Raji (cell line): Measurements from ENCODE around the gene GATA2.

Experiments
- POLR2A ChIP-seq: IDR thresholded peaks from 2 replicates; pipeline ENCODE4 v1.6.1; 2011; ENCODE audit warnings: low read depth, low read length, control low read depth; ENCODE audit not compliant: insufficient read depth

Gene GATA2

DNA sequence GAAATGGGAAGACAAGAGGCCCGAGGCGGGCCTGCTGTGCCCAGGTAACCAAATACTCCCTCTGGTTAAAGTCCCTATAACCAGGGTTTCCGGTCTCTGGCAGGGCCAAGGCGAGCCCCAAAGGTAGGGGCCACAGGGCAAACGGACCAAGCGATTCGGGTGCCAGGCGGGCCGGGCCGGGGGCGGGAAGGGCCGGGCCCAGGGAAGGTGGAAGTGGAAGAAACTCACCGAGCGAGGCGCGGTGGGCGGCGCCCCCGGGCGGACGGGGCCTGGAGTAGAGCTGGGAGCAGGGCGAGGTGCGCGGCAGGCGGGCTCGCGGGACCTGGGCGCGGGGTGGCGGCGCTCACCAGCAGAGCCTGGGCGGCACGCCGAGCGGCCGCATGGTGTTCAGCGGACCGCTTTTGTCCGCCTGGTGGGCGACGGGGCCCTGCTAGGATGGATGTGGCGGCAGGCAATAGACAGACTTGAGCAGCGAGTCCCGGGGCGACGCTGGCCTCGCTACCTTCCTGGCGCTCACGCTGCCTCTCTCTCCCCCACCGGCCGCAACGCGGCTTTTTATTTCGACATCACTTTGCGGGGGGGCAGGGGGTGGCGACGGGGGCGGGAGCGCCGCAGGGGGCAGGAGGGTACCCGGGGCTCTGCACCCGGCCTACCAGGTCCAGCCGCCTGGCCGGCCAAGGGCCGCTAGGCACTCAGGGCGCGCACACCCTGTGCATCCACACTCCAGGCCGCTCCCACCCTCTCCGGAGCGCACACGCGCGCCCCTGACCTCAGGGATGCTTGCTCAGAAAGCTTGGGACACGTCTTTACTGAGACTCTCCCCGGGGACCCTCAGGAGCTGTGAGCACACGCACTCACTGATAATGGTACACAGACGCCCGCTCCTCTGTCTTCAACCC is at the start of gene GATA2:
Gene GATA2 (minus strand): TSS at position 531 of the 899 bp plus-strand sequence. CDS start 6,170 bp downstream, outside the sequence.
- no peak for TF ChIP-seq POLR2A

DNA sequence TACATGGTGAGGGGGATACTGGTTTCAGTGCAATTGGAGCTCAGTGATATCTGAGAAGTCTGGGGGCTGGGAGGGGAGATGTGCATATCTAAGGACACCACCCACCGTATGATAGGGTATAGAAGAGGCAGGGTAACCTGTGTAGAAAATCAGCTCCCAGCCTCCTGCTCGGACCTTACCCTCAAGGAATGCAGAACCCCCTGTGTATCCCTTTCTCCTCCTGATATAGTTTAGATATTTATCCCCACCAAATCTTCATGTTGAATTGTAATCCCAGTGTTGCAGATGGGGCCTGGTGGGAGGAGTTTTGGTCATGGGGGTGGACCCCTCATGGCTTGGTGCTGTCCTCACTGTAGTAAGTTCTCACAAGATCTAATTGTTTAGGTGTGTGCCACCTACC is 48.2 kb upstream of the GATA2 start:
- TF ChIP-seq POLR2A = no peak

DNA sequence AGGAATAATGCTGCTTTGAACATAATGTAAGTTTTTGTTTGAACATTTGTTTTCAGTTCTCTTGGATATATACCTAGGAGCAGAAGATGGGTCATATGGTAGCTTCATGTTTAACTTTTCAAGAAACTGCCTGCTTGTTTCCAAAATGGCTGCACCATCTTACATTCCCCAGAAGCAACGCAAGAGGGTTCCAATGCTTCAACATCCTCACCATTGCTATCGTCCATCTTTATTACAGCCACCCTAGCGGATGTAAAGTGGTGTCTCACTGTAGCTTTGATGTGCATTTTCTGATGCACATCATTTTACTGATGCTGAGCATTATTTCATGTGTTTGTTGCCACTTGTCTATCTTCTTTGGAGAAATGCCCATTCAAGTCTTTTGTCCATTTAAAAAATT is 46.4 kb upstream of the GATA2 start:
- no peak for TF ChIP-seq POLR2A

DNA sequence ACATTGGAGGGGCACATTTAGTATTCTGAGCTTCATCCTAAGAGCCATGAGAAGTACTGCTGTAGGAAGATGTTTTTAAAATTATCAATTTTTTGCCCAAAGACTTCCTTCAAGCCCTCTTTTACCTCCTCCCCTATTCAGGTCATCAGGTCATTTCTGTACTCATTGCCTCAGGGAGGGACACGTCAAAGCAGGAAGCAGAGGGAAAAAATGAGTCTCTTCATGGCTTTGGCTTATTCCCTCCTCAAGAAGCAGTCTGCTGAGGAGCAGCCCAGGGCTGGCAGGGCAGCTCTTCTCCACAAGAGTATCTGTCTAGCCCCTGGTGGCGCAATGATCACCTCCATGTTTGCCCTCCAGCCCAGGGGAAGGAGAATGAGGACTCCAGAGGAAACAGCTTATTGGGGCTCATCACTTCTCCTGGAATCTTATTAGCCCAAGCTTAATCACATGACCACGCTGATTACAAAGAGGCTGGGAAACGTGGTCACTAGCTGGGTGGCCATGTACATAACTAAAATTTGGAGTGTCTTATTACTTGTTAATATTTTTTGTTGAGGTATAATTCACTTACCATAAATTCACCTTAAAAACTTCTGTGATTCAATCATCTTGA is 44.2 kb upstream of the GATA2 start:
- TF ChIP-seq POLR2A = no peak

DNA sequence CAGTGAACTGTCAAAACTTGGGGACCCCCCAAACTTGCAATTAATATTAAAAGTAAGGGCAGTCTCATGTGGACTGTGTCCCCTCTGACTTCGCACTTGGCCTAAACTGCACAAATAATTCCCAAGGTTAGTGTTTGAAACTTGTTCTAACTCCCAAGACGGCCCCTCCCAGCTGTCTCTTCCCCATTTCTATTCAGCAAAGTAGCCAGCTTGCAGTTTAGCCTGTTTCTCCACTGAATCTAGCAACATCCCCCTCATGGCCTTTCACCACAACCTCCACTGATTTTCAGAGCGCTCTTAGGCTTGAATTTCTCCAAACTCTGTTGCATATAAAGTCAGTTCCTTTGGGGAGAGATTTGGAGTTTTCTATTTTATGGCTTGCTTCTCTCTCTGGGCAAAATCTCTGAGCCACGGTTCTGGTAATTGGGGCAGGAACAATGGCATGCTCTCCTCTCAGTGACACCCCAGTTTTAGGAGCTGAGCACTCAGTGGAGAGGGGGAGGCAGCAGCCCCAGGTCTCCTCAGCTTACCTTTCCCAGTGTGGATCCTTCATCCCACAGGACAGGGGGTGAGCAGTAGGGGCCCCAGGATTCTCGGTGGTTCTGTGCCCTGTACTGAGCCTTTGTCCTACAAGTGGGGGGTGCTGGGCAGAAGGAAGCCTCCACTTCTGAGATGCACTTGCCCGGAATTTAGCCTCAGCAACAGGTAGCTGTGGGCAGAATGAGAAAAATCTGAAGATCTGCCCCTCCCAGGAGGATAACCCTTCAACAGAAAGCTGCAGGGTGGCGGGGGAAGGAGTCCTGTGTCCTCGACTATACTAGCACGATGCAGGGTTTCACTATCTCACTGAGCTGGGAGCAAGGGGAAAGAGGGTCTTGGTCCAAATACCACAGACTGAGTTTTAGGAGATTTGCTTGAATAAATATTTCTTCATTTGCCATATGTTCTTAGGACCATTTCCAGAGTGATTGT is 39.3 kb upstream of the GATA2 start:
- TF ChIP-seq POLR2A = no peak

DNA sequence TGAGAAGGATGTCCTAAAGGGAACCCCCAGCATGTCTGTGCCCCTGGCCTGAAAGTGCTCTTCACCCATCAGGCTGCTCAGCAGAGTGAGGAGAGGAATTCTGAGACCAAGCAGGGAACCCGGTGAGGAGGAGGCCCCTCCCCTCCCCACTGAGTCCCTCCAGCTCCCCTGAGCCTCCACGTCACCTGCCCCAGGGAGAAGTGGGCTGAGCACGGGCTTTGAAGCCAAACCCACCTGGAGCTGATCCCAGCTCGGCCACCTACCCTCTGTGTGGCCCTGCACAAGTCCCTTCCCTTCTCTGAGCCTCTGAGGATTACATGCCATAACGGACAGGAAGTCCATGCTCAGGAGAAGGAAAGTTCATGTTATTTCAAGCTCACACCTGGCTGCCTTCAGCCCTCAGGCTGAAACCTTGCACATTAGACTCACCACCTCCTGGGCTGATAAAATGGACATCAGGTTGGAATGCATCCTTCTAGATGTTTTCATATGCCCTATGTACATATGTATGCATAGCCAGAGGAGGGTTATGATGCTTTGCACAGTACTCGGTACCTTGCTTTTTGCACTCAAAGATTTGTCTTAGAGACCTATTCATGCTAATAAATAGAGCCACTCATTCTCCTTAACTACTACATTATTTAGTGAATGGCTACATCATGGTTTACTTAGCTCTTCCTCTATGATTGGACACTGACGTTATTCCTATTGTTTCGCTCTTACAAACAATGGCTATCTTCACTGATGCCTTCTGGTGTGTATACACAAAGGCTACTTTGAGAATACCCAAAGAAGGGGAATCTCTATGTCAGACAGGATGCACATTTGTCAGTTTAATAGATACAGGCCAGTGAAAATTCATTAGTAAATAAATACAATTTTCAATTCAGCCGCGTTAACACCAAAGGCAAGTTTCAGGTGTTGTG is 31.6 kb upstream of the GATA2 start:
- no peak for TF ChIP-seq POLR2A

DNA sequence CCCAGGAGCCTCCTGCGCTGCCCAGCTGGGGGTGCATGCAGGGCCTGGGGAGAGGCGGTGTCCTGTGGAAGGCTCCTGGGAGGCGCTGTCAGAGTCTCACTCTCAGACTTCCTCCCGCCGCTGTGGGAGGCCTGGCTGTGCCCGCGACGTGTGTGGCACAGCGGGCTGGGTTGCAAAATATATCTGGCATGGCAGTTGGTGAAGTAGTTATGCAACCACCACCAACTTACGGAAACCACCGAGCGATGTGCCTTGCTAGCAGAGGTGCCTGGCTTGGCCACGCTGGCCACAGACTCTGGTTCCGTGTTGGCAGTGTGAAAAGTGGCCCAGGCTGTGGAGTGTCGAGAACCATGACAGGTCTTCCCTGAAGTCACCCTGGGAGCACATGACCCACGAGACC is 30.6 kb upstream of the GATA2 start:
- TF ChIP-seq POLR2A = no peak

DNA sequence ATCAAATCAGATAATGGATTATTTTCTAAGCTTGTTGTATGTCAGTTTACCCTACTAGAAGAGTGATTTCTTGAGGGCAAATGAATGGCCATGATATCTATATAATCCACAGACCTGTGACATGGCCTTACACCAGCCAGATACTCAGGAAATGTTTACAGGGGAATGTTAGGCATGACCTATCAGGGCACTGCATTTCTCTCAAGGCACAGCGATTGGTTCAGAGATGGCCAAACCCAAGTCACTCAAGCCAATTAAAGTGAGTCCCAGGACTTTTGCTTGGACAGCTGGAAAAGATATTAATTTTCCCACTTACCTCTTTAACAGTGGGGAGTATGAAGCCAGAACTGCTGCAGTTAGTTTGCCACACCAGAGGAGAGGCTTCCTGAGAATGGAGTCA is 28.7 kb upstream of the GATA2 start:
- TF ChIP-seq POLR2A = no peak

DNA sequence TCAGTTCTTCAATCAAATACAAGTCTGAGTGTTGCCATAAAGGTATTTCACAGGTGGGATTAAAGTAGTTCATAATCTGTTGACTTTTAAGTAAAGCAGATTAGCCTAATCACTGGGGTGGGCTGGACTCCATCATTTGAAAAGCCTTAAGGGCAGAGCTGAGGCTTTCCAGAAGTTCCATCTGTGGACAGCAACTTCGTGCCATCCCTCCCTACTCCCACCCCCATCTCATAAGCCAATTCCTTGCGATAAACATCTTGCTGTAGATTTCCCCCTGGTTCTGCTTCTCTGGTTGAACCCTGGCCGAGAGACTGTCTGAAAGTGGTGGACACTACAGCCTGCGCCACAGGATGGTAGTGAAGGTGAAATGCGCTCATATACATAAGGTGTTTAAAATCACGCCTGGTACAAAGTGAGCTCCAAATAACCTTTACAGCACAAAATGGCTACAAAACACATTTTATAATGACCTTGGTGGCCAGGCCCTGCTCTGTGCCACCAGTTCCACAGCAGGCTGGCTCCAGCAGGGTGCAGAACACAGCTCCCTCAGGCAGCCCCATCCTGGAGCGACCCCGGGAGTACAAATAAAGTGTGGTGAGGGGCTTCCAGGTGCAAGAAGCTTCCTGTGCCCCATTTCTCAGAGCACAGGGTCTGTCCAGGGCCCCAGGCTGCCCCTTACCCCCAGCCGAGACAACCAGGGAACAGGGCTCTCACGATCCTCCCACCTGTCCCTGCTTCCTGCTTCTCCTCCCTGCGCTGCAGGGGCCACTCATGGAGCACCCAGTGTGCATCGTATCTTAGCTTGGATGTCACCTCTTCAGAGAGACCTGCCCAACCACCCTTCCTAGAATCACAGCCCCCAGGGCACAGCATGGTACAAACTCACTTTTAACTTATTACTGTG is 25.8 kb upstream of the GATA2 start:
- no peak for TF ChIP-seq POLR2A

DNA sequence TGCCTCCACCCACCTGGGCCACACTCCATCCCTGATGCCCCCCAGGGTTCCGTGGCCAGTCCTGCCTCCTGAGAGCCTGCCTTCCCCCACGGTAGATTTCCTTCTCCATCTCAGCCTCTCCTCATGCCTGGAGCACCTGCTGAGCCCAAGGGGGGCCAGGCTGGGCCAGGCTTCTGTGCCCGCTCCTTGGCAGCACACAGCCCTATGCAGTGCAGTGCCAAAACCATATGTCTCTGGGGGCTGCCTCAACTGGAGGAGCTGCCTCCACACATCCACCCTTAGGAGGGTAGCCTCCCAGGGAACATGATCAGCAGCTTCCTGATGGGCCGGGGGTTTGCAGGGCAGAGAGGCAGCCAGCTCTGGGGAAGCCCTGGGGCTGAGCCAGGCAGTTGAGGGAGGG is 24.6 kb upstream of the GATA2 start:
- TF ChIP-seq POLR2A = no peak

DNA sequence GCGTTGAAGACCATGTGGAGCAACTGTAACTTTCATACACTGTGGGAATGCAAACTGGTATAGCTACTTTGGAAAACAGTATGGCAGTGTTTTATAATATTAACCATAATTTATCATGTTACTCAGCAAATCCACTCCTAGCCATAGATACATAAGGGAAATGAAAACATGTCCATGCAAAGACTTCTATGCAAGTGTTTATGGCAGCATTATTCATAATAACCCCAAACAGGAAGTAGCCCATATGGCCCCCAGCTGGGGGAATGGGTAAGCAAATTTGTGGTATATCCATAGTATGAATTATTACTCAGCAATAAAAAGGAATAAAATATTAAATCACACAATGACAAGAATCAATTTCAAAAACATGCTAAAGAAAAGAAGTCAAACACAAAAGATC is 23.0 kb upstream of the GATA2 start:
- no peak for TF ChIP-seq POLR2A

DNA sequence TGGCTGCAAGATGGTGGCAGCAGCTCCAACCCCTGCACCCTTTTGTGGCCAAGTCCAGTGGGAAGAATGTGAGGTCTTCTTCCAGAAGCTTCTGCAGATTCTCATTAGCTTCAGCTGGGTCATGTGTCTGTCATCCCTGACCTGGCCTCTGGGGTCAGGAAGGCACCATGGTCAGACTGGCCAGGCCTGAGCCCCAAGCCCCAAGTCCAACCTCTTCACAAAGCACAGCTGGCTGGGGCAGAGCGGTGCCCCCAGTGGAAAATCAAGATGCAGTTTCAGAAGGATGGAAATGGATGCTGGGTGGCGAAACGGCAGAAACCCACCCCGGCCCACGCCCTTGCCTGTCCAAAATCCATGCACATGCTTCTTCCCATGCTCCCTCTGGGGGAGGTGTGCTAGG is 15.9 kb upstream of the GATA2 start:
- TF ChIP-seq POLR2A = no peak

DNA sequence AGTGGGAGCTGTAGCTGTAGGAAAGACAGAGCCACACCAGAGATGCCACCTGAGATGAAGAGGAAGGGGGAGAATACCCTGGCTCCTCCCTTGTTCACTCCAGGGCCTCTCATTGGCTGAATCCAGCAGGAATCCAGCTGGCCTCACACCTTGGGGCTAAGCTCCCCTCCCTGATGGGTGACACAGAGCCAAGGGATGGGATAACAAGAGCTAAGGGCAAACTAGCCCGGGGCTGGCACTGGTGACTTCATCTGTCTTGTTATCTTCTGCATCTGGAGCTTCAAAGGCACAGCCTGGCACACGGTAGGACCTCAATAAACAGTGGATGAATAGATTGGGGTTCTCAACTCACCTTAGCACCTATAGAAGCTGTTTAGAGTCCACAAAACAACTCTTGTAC is 13.8 kb upstream of the GATA2 start:
- TF ChIP-seq POLR2A = no peak
